H1 (cell line): ENCODE measurements around the gene SIGLEC11. TPM values are rescaled to one million over a fixed set of nuclear protein-coding genes. Genes with fewer than 3 reads are reported as not detected.

Experiments
- CTCF ChIA-PET: fragments of 300-600 bp; sonication (Branson Sonifier 250); formaldehyde crosslinking; loops from one replicate; lab custom pipeline; 2021; ENCODE audit not compliant: partially characterized antibody; lab: Charles Lee
- POLR2A ChIA-PET: fragments of 300-600 bp; sonication (Branson Sonifier 250); formaldehyde crosslinking; loops from one replicate; lab custom pipeline; 2021; ENCODE audit warnings: inconsistent platforms; ENCODE audit not compliant: partially characterized antibody; lab: Charles Lee
- DNase-seq, 2 experiments: peaks; one replicate each; pipeline versions ENCODE4 v3.0.0 to v3.0.0-alpha.2; 2010 to 2022; ENCODE audit warnings: low spot score in 2 of 2, low read depth in 1 of 2, mixed read lengths in 1 of 2
- FAIRE-seq: peaks from 2 replicates; lab custom pipeline; 2011; peaks lifted over from hg19 to GRCh38; lab: Jason Lieb, UNC
- H2AFZ ChIP-seq: 2 replicates; pipeline ENCODE4 v1.8.1; 2012; ENCODE audit warnings: low read length, inconsistent platforms
- H2AK5ac ChIP-seq: 2 replicates; pipeline ENCODE4 v1.6.1; 2013; ENCODE audit warnings: low read depth, low read length
- H2BK120ac ChIP-seq: replicated peaks from 2 replicates; pipeline ENCODE3; 2013; ENCODE audit warnings: low read depth, low read length, inconsistent platforms
- H2BK12ac ChIP-seq: 2 replicates; pipeline ENCODE4 v1.6.1; 2013; ENCODE audit warnings: low read depth, low read length
- H2BK15ac ChIP-seq: 2 replicates; pipeline ENCODE4 v1.6.1; 2013; ENCODE audit warnings: low read length
- H2BK20ac ChIP-seq: 2 replicates; pipeline ENCODE4 v1.6.1; 2013; ENCODE audit warnings: low read length
- H2BK5ac ChIP-seq: 2 replicates; pipeline ENCODE4 v1.6.1; 2013; ENCODE audit warnings: low read depth, low read length
- H3K14ac ChIP-seq: 2 replicates; pipeline ENCODE4 v1.6.1; 2013; ENCODE audit warnings: inconsistent platforms; ENCODE audit not compliant: insufficient read length
- H3K18ac ChIP-seq: 2 replicates; pipeline ENCODE4 v1.6.1; 2013; ENCODE audit warnings: low read length; ENCODE audit errors: extremely low read depth
- H3K23ac ChIP-seq: 2 replicates; pipeline ENCODE4 v1.6.1; 2013; ENCODE audit warnings: inconsistent platforms; ENCODE audit not compliant: insufficient read length
- H3K23me2 ChIP-seq: 2 replicates; pipeline ENCODE4 v1.6.1; 2013; ENCODE audit warnings: low read depth, low read length
- H3K27ac ChIP-seq: 2 replicates; pipeline ENCODE4 v1.6.1; 2011; ENCODE audit warnings: low read depth, low read length, inconsistent platforms
- H3K27me3 ChIP-seq, 4 experiments: replicated peaks in 1 of 4; 1 replicate in 1 of 4; 2 replicates in 3 of 4; pipeline versions ENCODE4 v1.6.1 to v1.8.1; 2011 to 2013; ENCODE audit warnings: low read length in 3 of 4, mild to moderate bottlenecking in 3 of 4, inconsistent platforms in 2 of 4, mixed read lengths in 2 of 4, moderate library complexity in 1 of 4; ENCODE audit not compliant: control insufficient read depth in 3 of 4, insufficient read depth in 3 of 4; ENCODE audit errors: extremely low read depth in 1 of 4
- H3K36me3 ChIP-seq, 4 experiments: 2 replicates each; pipeline versions ENCODE4 v1.6.1 to v1.8.1; 2011 to 2013; ENCODE audit warnings: mild to moderate bottlenecking in 4 of 4, low read length in 3 of 4, moderate library complexity in 2 of 4, control low read depth in 1 of 4, inconsistent platforms in 1 of 4; ENCODE audit not compliant: insufficient read depth in 4 of 4, control insufficient read depth in 2 of 4
- H3K4ac ChIP-seq: replicated peaks from 2 replicates; pipeline ENCODE3; 2013; ENCODE audit warnings: low read length, low read depth, mixed read lengths, inconsistent platforms; ENCODE audit not compliant: insufficient read length
- H3K4me1 ChIP-seq, 4 experiments: replicated peaks in 1 of 4; 1 replicate in 1 of 4; 2 replicates in 3 of 4; pipeline versions ENCODE4 v1.6.1 to v1.8.1; 2011 to 2013; ENCODE audit warnings: low read length in 3 of 4, inconsistent platforms in 2 of 4, mixed read lengths in 1 of 4; ENCODE audit not compliant: insufficient read depth in 4 of 4, control insufficient read depth in 3 of 4
- H3K4me2 ChIP-seq, 2 experiments: 2 replicates each; pipeline versions ENCODE4 v1.6.1 to v1.8.1; 2011 to 2013; ENCODE audit warnings: low read depth in 2 of 2, low read length in 2 of 2, control low read depth in 1 of 2, inconsistent platforms in 1 of 2, mild to moderate bottlenecking in 1 of 2; ENCODE audit not compliant: insufficient read depth in 1 of 2
- H3K4me3 ChIP-seq, 4 experiments: fragments of 200-600, 300-600 bp in 1 of 4; sonication (generic), shearing (Covaris generic), sonication (Bioruptor Twin) in 1 of 4; 2 replicates each; pipeline versions ENCODE4 v1.5.1 to v1.8.1; 2011 to 2016; ENCODE audit warnings: low read length in 4 of 4, low read depth in 3 of 4, control low read depth in 2 of 4, inconsistent platforms in 2 of 4, mild to moderate bottlenecking in 2 of 4, mixed read lengths in 1 of 4, moderate library complexity in 1 of 4; ENCODE audit not compliant: insufficient read depth in 2 of 4; ENCODE audit errors: extremely low read depth in 1 of 4
- H3K56ac ChIP-seq: replicated peaks from 2 replicates; pipeline ENCODE3; 2013; ENCODE audit warnings: low read depth, mild to moderate bottlenecking, mixed read lengths, low read length, inconsistent platforms; ENCODE audit not compliant: insufficient read length
- H3K79me1 ChIP-seq: 2 replicates; pipeline ENCODE4 v1.6.1; 2013; ENCODE audit warnings: low read depth, low read length, control low read depth
- H3K79me2 ChIP-seq, 2 experiments: 2 replicates each; pipeline versions ENCODE4 v1.6.1 to v1.8.1; 2012 to 2013; ENCODE audit warnings: low read length in 2 of 2, mild to moderate bottlenecking in 2 of 2, inconsistent platforms in 1 of 2; ENCODE audit not compliant: insufficient read depth in 2 of 2, control insufficient read depth in 1 of 2
- H3K9ac ChIP-seq, 4 experiments: replicated peaks in 1 of 4; 1 replicate in 1 of 4; 2 replicates in 3 of 4; pipeline versions ENCODE4 v1.6.1 to v1.8.1; 2011 to 2013; ENCODE audit warnings: low read depth in 3 of 4, low read length in 3 of 4, control low read depth in 2 of 4, mild to moderate bottlenecking in 2 of 4, moderate library complexity in 2 of 4, inconsistent platforms in 1 of 4; ENCODE audit errors: extremely low read depth in 1 of 4
- H3K9me3 ChIP-seq, 2 experiments: 2 replicates each; pipeline versions ENCODE4 v1.6.1 to v1.8.1; 2012 to 2013; ENCODE audit warnings: mild to moderate bottlenecking in 2 of 2, moderate library complexity in 2 of 2, control low read depth in 1 of 2, inconsistent platforms in 1 of 2, low read depth in 1 of 2, low read length in 1 of 2, mixed read lengths in 1 of 2; ENCODE audit not compliant: insufficient read depth in 2 of 2
- H4K20me1 ChIP-seq, 2 experiments: replicated peaks in 1 of 2; 2 replicates each; pipeline versions ENCODE3 to v1.8.1; 2011 to 2013; ENCODE audit warnings: inconsistent platforms in 2 of 2, low read length in 2 of 2, mild to moderate bottlenecking in 1 of 2; ENCODE audit not compliant: insufficient read depth in 2 of 2, control insufficient read depth in 1 of 2
- H4K5ac ChIP-seq: 2 replicates; pipeline ENCODE4 v1.6.1; 2013; ENCODE audit warnings: low read length, low read depth, mixed read lengths, inconsistent platforms; ENCODE audit not compliant: insufficient read length
- H4K8ac ChIP-seq: 2 replicates; pipeline ENCODE4 v1.8.0; 2013; ENCODE audit warnings: mild to moderate bottlenecking, moderate library complexity, low read length, inconsistent platforms; ENCODE audit not compliant: insufficient read depth; ENCODE audit errors: extremely low read depth
- H4K91ac ChIP-seq: replicated peaks from 2 replicates; pipeline ENCODE3; 2013; ENCODE audit warnings: low read length, mixed read lengths, inconsistent platforms; ENCODE audit not compliant: insufficient read length
- HDAC2 ChIP-seq, 2 experiments: fragments of 300-600 bp in 1 of 2; sonication (generic) in 1 of 2; IDR thresholded peaks; 2 replicates each; pipeline ENCODE4 v1.6.1; 2011 to 2012; ENCODE audit warnings: low read depth in 2 of 2, low read length in 2 of 2, mild to moderate bottlenecking in 2 of 2, moderate library complexity in 2 of 2, borderline replicate concordance in 1 of 2, inconsistent platforms in 1 of 2
- HDAC6 ChIP-seq: IDR thresholded peaks from one replicate; pipeline ENCODE4 v1.7.1; 2012; ENCODE audit warnings: low read depth, mild to moderate bottlenecking, inconsistent platforms, low read length, moderate library complexity
- POLR2A ChIP-seq, 2 experiments: IDR thresholded peaks; 1 replicate in 1 of 2; 2 replicates in 1 of 2; pipeline ENCODE4 v1.6.1; 2011; ENCODE audit warnings: low read depth in 2 of 2, low read length in 2 of 2, mild to moderate bottlenecking in 2 of 2; ENCODE audit errors: control extremely low read depth in 1 of 2
- RNF2 ChIP-seq: fragments of 200-900, 300-1000 bp; sonication (generic); IDR thresholded peaks from 2 replicates; pipeline ENCODE4 v1.7.1; 2016; ENCODE audit warnings: borderline replicate concordance, low read depth, mild to moderate bottlenecking, antibody characterized with exemption, low read length; ENCODE audit not compliant: poor library complexity, severe bottlenecking; ENCODE audit errors: missing control alignments
- SRF ChIP-seq: IDR thresholded peaks from 2 replicates; pipeline ENCODE4 v1.6.1; 2011; ENCODE audit warnings: mild to moderate bottlenecking, low read depth, low read length, moderate library complexity
- TCF12 ChIP-seq: IDR thresholded peaks from 2 replicates; pipeline ENCODE4 v1.6.1; 2011; ENCODE audit warnings: low read depth, mild to moderate bottlenecking, low read length
- WGBS, 2 experiments: shearing (Covaris generic) in 1 of 2; methylation state at CpG; one replicate each; pipeline versions ENCODE4 v1.1.6 to v1.1.7; 2013 to 2015; ENCODE audit warnings: low lambda C conversion rate in 2 of 2, mixed read lengths in 2 of 2, inconsistent platforms in 1 of 2, low coverage in 1 of 2, missing lambda C conversion rate in 1 of 2; ENCODE audit not compliant: insufficient replicate concordance in 2 of 2, insufficient coverage in 1 of 2, insufficient read length in 1 of 2; ENCODE audit errors: extremely low coverage in 1 of 2, missing lambda C conversion rate in 1 of 2; 5-methylcytosine and 5-hydroxymethylcytosine counted together
- polyA plus RNA-seq, 7 experiments: library from polyadenylated mRNA; depleted of rRNA in 3 of 7; stranded (reverse) in 5 of 7; unstranded in 2 of 7; fragments of >200 nt in 5 of 7; fragments of 200-250 nt in 2 of 7; gene quantifications; 1 replicate in 5 of 7; 2 replicates in 1 of 7; 4 replicates in 1 of 7; pipeline versions ENCODE4 v1.2.1 to v1.2.3, GENCODE V29; 2011 to 2013; ENCODE audit warnings: missing spikeins in 2 of 7, mixed read lengths in 2 of 7
- total RNA-seq: library from RNA; stranded (reverse); fragmentation: NEBNext Ultra II Directional; extraction: Animal tissue kit (Norgen Biotek cat#: 25700); gene quantifications from 2 replicates; pipeline ENCODE4 v1.2.1, GENCODE V29; 2021

SIGLEC11 gene
- total and polyA plus RNA-seq, 2 of the 8 experiments (the other 6 are each of a cell fraction or from before 2014, with no cell fraction given), result 0.18 TPM; not detected in 1

- Histone ChIP-seq H4K20me1 (peaks cover 0 to 4% of the 10 kb centered on the region in 2 experiments), H3K4me1 (no peaks in the 10 kb centered on the region), H3K23ac (no peak overlapping the region), H3K14ac (no peak overlapping the region), H3K36me3 (peaks cover 0 to 7% (median 3%) of the 10 kb centered on the region in 4 experiments; a peak in 3 of 8 replicates), H4K5ac (no peak overlapping the region), H3K27ac (no peak overlapping the region), H2BK15ac (no peak overlapping the region), H3K9ac (no peak overlapping the region), H3K4ac (no peak overlapping the region), H3K79me1 (no peaks in the 10 kb centered on the region), H4K8ac (no peak overlapping the region), H2BK5ac (no peak overlapping the region; the same call in 1 of the 2 replicates), H2BK12ac (no peak overlapping the region), H3K4me2 (no peak overlapping the region), H2AK5ac (no peak overlapping the region), H3K27me3 (no peaks in the 10 kb centered on the region), H3K4me3 (no peak overlapping the region), H3K56ac (no peak overlapping the region), H3K23me2 (no peaks in the 10 kb centered on the region), H3K9me3 (no peaks in the 10 kb centered on the region), H3K79me2 (no peaks in the 10 kb centered on the region), H3K18ac (no peak overlapping the region), H2BK120ac (no peak overlapping the region), H2BK20ac (no peak overlapping the region), H2AFZ (no peak overlapping the region), H4K91ac (no peak overlapping the region)
- no peak for FAIRE-seq
- DNase-seq, result no peak
- TF ChIP-seq POLR2A (IDR thresholded peaks at IDR 0.05; ENCODE audit: control extremely low read depth in 1 of 2, low read depth in 2 of 2, low read length in 2 of 2), result no peak
- TF ChIP-seq TCF12, result no peak
- TF ChIP-seq SRF, result no peak
- TF ChIP-seq HDAC6, result no peak
- no peak for TF ChIP-seq HDAC2 (IDR thresholded peaks at IDR 0.05; ENCODE audit: borderline replicate concordance in 1 of 2, low read depth in 2 of 2, low read length in 2 of 2)
- TF ChIP-seq RNF2, result no peak
- POLR2A ChIA-PET, result interaction anchor here (1.1 to 1.2 kb wide), 2 partner anchors 14 to 16 kb away, joined by 3 read pairs; no protein-coding TSS in a partner anchor
- CTCF ChIA-PET, result interaction anchor here (1.1 to 3.1 kb wide), 6 partner anchors 11 to 65 kb away, joined by 3 to 16 read pairs (median 4); no protein-coding TSS in a partner anchor
- 87% methylated on average over 8 of the region's 8 CpGs; no CpG with 5 or more reads in 1 of the 2 experiments for WGBS, 2 experiments
These were observed 40.8 kb upstream of the SIGLEC11 start for GRCh38 chr19:50001775-50002174.
